ENCODE data around the gene ZNF30.
A peak's percentile ranks its signal among the peaks of the same experiment; 100 is the strongest.

ZNF30 gene

DNA sequence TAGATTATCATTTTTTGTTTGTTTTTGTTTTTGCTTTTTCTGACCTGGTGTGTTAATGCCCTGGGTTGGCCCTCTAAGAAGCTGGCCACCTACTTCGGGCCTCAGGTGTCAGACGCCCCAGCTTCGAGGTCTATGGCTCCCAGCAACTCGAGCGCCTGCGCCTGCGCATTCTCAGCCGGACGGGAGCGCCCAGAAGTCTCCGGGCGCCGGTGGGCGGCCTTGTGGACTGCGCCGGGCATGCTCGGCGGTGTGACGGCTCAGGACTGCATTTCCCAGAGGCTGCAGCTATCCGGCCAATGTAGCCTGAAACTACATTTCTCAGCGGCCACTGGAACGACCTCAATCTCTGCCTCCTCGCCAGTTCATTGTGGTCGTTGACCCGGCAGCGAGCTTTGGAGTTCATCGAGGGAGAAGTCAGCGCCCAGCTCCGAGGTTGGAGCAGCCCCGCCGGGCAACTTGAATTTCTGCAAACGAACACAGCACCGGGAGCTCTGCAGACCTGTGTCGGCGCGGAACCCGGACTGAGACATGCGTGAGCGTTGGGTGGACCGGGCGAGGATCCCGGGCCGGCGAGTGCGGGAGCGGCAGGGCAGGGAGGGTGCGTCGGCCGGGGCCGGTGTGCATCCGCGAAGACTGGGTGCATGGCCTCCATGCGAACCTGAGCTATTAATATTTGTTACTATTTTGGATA, at the start of gene ZNF30:
ZNF30 (plus strand) TSS at position 219 of the 691 bp plus-strand sequence. CDS start 3,045 bp downstream, outside the sequence.
- TF ChIP-seq CTCF (conservative IDR thresholded peaks at IDR 0.05): no peak
- peak within 1 kb of the TSS; percentile 93 for H3K27ac ChIP-seq

DNA sequence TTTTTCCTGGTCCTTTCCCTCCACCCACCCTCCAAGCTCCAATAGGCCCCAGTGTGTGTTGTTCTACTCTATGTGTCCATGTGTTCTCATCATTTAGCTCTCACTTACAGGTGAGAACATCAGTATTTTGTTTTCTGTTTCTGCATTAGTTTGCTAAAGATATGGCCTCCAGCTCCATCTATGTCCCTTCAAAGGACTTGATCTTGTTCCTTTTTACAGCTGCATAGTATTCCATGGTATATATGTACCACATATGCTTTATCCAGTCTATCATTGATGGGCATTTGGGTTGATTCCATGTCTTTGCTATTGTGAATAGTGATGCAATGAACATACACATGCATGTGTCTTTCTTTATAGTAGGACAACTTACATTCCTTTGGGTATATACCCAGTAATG, 47.1 kb upstream of the ZNF30 start:
- no peak overlapping the region for H3K27ac ChIP-seq
- no peak for TF ChIP-seq CTCF (conservative IDR thresholded peaks at IDR 0.05)

- no peak for TF ChIP-seq CTCF (conservative IDR thresholded peaks at IDR 0.05)
- H3K27ac ChIP-seq: no peak overlapping the region
These were observed 46.7 kb upstream of the ZNF30 start for GRCh38 chr19:34880034-34880433.

- TF ChIP-seq CTCF (conservative IDR thresholded peaks at IDR 0.05): no peak
- peak overlapping the region; percentile 74 for H3K27ac ChIP-seq
These were observed 44.7 kb upstream of the ZNF30 start for GRCh38 chr19:34881982-34882381.

- TF ChIP-seq CTCF (conservative IDR thresholded peaks at IDR 0.05): no peak
- H3K27ac ChIP-seq: no peak overlapping the region
These were observed 38.6 kb upstream of the ZNF30 start for GRCh38 chr19:34888091-34888490.

DNA sequence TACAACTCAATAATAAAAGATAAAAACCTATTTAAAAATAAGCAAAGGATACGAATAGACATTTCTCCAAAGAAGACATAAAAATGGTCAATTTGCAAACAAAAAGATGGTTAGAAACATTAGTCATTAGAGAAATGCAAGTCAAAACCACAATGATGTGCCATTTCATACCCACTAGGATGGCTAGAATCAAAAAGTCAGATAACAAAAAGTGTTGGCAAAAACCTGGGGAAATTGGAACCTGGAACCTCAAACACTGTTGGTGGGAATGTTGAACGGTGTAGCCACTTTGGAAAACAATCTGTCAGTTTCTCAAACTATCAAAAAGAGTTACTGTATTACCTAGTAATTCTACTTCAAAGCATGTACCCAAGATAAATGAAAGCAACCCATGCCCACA, 26.5 kb upstream of the ZNF30 start:
- TF ChIP-seq CTCF (conservative IDR thresholded peaks at IDR 0.05): no peak
- no peak overlapping the region for H3K27ac ChIP-seq

DNA sequence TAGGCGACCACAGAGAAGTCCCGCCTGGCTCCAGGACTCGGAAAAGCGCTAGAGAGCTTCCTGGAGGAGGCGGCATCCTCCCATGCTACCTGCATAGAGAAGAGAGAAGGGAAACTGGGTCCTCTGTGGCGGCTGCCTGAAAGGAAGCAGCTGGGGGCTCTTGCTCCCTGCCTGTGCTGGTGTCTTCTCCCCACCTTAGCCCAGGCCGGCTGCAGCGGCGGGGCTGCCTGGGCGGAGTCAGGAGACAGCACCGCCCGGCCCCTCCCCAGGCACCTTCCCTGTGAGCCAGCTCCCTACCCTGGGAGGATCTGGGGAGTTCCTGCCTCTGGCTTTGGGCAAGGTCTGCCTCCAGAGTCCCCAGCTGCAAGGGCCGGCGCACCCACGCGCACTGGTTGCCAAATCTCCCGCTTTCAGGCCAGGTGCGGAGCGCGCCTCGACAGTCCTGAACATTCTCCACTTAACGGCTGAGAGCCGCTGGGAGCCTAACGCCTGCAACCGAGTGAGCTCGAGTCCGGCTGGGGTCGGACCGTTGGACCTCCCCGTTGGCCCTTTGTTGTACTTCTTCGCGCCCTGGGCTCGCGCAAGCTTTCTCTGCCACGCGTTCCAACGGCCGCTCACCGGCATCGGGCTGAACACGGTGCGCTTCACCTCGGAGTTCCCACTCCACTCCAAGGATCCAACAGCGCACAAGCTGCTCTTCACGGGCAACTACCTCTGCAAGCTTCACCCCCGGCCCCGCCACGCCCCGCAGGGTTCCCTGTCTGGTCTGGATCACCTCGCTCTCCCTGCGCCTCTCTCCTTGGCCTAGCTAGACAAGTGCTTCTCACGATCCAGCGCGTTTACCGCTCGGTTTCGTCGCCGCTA, 21.8 kb upstream of the ZNF30 start:
- TF ChIP-seq CTCF (conservative IDR thresholded peaks at IDR 0.05): no peak
- H3K27ac ChIP-seq: no peak overlapping the region
